K562 (cell line): Measurements from ENCODE around the gene HOXB4. TPM values are rescaled to one million over a fixed set of nuclear protein-coding genes. Genes with fewer than 3 reads are reported as not detected.

ENCODE experiments used
- CBFA2T3 ChIP-seq: fragments of 450-650 bp; IDR thresholded peaks from 2 replicates; pipeline ENCODE4 v1.6.1; 2017
- CTBP1 ChIP-seq: fragments of 450-650 bp; IDR thresholded peaks from 2 replicates; pipeline ENCODE4 v1.6.1; 2016; ENCODE audit warnings: borderline replicate concordance
- CXXC5 ChIP-seq: fragments of 250-450 bp; sonication (Bioruptor Pico); IDR thresholded peaks from 2 replicates; pipeline ENCODE4 v1.8.0; 2022; ENCODE audit warnings: inconsistent platforms, mild to moderate bottlenecking, moderate library complexity
- KDM1A ChIP-seq, 2 experiments: fragments of 450-650 bp; IDR thresholded peaks; 2 replicates each; pipeline ENCODE4 v1.6.1; 2016; ENCODE audit warnings: mild to moderate bottlenecking in 2 of 2
- NCOR1 ChIP-seq: fragments of 450-650 bp; IDR thresholded peaks from 2 replicates; pipeline ENCODE4 v1.6.1; 2016; ENCODE audit warnings: mild to moderate bottlenecking, moderate library complexity
- NEUROD1 ChIP-seq: fragments of 150-350 bp; IDR thresholded peaks from 2 replicates; pipeline ENCODE4 v1.6.1; 2014; ENCODE audit warnings: borderline replicate concordance, low read length, low read depth; ENCODE audit not compliant: partially characterized antibody
- NFIC ChIP-seq: fragments of 450-650 bp; IDR thresholded peaks from 2 replicates; pipeline ENCODE4 v1.6.1; 2017; ENCODE audit warnings: mild to moderate bottlenecking, inconsistent platforms
- NKRF ChIP-seq: fragments of 450-650 bp; IDR thresholded peaks from 2 replicates; pipeline ENCODE4 v1.6.1; 2016; ENCODE audit warnings: borderline replicate concordance
- POLR3A ChIP-seq: IDR thresholded peaks from 2 replicates; pipeline ENCODE4 v1.6.1; 2011; ENCODE audit warnings: borderline replicate concordance, mild to moderate bottlenecking, moderate library complexity; ENCODE audit not compliant: insufficient read length, insufficient read depth; ENCODE audit errors: extremely low read depth
- RFX1 ChIP-seq: fragments of 450-650 bp; IDR thresholded peaks from 2 replicates; pipeline ENCODE4 v1.6.1; 2016; ENCODE audit warnings: mild to moderate bottlenecking, moderate library complexity
- SFPQ ChIP-seq: fragments of 200-400 bp; formaldehyde crosslinking; IDR thresholded peaks from 2 replicates; pipeline ENCODE4 v1.6.1; 2017; ENCODE audit warnings: mild to moderate bottlenecking, low read depth, low read length, moderate library complexity
- SMARCA4 ChIP-seq: fragments of 450-650 bp; IDR thresholded peaks from 2 replicates; pipeline ENCODE4 v1.6.1; 2016
- TEAD4 ChIP-seq, 2 experiments: sonication (generic) in 1 of 2; formaldehyde crosslinking in 1 of 2; IDR thresholded peaks; 2 replicates each; pipeline versions ENCODE4 v1.6.1 to v1.8.0; 2012 to 2022; ENCODE audit warnings: borderline replicate concordance in 1 of 2, inconsistent platforms in 1 of 2, low read length in 1 of 2, mild to moderate bottlenecking in 1 of 2, missing genetic modification reagents in 1 of 2
- ZNF395 ChIP-seq: fragments of 200-800 bp; sonication (Bioruptor generic); IDR thresholded peaks from 2 replicates; pipeline ENCODE4 v1.6.1; 2017; ENCODE audit warnings: missing genetic modification characterization, missing compliant biosample characterization
- ZNF408 ChIP-seq: fragments of 250-450 bp; sonication (Bioruptor Pico); IDR thresholded peaks from 2 replicates; pipeline ENCODE4 v1.4.0; 2020; ENCODE audit warnings: low read depth, mild to moderate bottlenecking, moderate library complexity
- ZNF696 ChIP-seq: fragments of 250-450 bp; sonication (Bioruptor Pico); conservative IDR thresholded peaks from 2 replicates; pipeline ENCODE4 v1.4.0; 2020; ENCODE audit warnings: mild to moderate bottlenecking, moderate library complexity
- polyA plus RNA-seq, 8 experiments: library from polyadenylated mRNA; depleted of rRNA in 4 of 8; stranded (reverse) in 5 of 8; unstranded in 3 of 8; fragments of >200 nt; fragmentation: Nextera tagmentation in 2 of 8; fragmentation: Illumina TruSeq in 1 of 8; extraction: Ambion mirVana in 2 of 8; extraction: Trizol in 1 of 8; gene quantifications; 2 replicates each; pipeline versions ENCODE4 v1.2.1 to v1.2.3, GENCODE V29; 2011 to 2014; ENCODE audit warnings: inconsistent platforms in 1 of 8, missing spikeins in 1 of 8
- total RNA-seq, 7 experiments: library from RNA; depleted of rRNA in 6 of 7; stranded (reverse); fragments of >200 nt in 6 of 7; fragmentation: Illumina TruSeq in 2 of 7; extraction: Trizol in 2 of 7; gene quantifications; 2 replicates each; pipeline versions ENCODE4 v1.2.1 to v1.2.3, GENCODE V29; 2011 to 2021; ENCODE audit warnings: low replicate concordance in 1 of 7

Gene HOXB4
- total and polyA plus RNA-seq, 9 of the 15 experiments (the other 6 are each of a cell fraction or from before 2014, with no cell fraction given), result 1.6 to 34.9 (median 14.9) TPM

- TF ChIP-seq SFPQ (no peak), RFX1 (no peak), ZNF395 (CRISPR knock-in tag) (0 out of 2 replicates have a peak, but pooled peaks have one; percentile 52), NKRF (no peak), ZNF696 (no peak), KDM1A (IDR thresholded peaks at IDR 0.05) (peak; percentile 48 to 57; a peak in 2 of 4 replicates), CTBP1 (peak; percentile 61; the same call in 1 of the 2 replicates), SMARCA4 (peak; percentile 61; the same call in 1 of the 2 replicates), TEAD4 (IDR thresholded peaks at IDR 0.05; ENCODE audit: low read length) (peak; percentile 60; the same call in 1 of the 2 replicates), TEAD4 (CRISPR knock-in tag; IDR thresholded peaks at IDR 0.05; ENCODE audit: borderline replicate concordance) (no peak), NFIC (0 out of 2 replicates have a peak, but pooled peaks have one; percentile 19), ZNF408 (CRISPR knock-in tag) (no peak), NEUROD1 (peak; percentile 16), CXXC5 (CRISPR knock-in tag) (peak; percentile 29), NCOR1 (peak; percentile 36; the same call in 1 of the 2 replicates), POLR3A (no peak), CBFA2T3 (peak; percentile 67)
Observed at GRCh38 chr17:48570325-48571023, 7.7 kb downstream of the HOXB4 start (continued).
